ENCODE data around the gene CDKN2AIPNL.

DNA sequence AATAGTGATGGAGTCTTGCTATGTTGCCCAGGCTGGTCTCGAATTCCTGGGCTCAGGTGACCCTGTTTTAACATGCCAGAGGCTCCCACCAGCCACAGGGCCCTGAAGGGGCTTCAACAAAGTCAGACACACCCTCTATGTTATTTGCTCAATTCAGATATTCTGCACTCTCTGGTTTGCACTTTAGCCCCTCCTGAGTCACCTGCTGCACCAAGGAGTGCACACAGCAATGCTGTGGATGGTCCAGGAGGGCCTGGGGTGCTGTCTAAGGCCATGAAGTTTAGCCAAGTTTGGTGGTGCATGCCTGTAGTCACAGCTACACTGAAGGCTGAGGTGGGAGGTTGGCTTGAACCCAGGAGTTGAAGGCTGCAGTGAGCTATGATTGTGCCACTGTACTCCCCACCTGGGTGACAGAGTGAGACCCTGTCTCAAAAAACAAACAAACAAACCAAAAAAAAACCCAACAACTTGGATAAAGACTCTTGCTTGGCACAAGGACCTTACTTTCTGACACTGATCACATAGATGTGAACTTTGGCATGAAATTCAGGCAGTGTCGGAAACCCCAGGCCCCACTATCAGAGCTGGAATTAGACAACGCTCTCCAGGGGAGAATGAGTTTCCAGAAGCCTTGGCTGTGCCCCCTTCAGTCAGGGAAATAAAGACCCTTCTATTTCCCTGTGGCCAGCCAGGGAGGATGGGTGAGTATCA, 39.7 kb upstream of the CDKN2AIPNL start:
- TF ChIP-seq, protein P1, sequence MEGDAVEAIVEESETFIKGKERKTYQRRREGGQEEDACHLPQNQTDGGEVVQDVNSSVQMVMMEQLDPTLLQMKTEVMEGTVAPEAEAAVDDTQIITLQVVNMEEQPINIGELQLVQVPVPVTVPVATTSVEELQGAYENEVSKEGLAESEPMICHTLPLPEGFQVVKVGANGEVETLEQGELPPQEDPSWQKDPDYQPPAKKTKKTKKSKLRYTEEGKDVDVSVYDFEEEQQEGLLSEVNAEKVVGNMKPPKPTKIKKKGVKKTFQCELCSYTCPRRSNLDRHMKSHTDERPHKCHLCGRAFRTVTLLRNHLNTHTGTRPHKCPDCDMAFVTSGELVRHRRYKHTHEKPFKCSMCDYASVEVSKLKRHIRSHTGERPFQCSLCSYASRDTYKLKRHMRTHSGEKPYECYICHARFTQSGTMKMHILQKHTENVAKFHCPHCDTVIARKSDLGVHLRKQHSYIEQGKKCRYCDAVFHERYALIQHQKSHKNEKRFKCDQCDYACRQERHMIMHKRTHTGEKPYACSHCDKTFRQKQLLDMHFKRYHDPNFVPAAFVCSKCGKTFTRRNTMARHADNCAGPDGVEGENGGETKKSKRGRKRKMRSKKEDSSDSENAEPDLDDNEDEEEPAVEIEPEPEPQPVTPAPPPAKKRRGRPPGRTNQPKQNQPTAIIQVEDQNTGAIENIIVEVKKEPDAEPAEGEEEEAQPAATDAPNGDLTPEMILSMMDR (IDR thresholded peaks at IDR 0.05): no peak
- no peak for TF ChIP-seq POLR2A (IDR thresholded peaks at IDR 0.05)
